GM21528 (cell line): Measurements from ENCODE around the gene SLC1A7.

Experiments used
- ATAC-seq: cut with Tn5 transposase; IDR thresholded peaks from one replicate; pipeline ENCODE4 v1.9.1; 2021; ENCODE audit warnings: mild to moderate bottlenecking, moderate library complexity; ENCODE audit not compliant: unreplicated experiment, low FRiP score

The SLC1A7 gene

GRCh38 chr1:53162621-53163020 lies 20.2 kb upstream of the SLC1A7 start:
- ATAC-seq: no peak

- ATAC-seq: no peak
Observed at GRCh38 chr1:53160924-53161378, 18.5 kb upstream of the SLC1A7 start.

- ATAC-seq: no peak
Observed at GRCh38 chr1:53158900-53159299, 16.5 kb upstream of the SLC1A7 start.

GRCh38 chr1:53156783-53157182 lies 14.3 kb upstream of the SLC1A7 start:
- no peak for ATAC-seq

DNA sequence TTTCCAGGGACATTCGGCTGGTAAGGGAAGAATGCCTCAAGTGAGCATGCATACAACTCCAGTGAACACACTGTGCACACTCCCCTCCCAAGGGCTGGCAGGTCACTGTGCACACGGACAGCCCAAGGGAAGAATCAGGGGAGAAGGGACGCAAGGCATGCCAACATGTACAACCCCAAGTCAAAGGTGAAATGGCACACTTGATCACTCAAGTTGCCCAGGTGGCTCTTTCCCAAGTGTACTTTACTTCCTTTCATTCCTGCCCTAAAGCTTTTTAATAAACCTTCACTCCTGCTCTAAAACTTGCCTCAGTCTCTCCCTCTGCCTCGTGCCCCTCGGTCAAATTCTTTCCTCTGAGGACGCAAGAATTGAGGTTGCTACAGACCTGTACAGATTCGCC lies 13.5 kb upstream of the SLC1A7 start:
- ATAC-seq: no peak

DNA sequence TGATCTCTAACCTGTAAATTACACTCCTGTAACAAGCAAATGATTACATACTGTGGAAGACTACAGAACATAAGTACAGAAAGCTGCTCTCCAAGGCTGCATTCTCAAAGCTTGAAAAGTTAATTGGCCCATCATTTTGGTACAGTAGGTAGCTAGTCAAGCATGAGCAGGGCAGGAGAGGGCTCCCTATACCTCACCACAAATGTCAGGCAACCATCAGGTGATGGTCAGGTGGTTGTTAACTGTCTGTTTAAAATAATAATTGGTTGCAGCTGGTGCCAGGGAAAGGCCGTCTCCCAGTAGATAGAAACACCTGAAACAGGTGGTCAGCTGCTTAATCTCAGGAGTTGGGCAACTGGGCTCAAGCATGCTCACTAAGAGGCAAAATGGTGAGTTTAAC lies 13.1 kb upstream of the SLC1A7 start:
- no peak for ATAC-seq

GRCh38 chr1:53154859-53155438 lies 12.5 kb upstream of the SLC1A7 start:
- no peak for ATAC-seq

- no peak for ATAC-seq
Observed at GRCh38 chr1:53153752-53154151, 11.3 kb upstream of the SLC1A7 start.

DNA sequence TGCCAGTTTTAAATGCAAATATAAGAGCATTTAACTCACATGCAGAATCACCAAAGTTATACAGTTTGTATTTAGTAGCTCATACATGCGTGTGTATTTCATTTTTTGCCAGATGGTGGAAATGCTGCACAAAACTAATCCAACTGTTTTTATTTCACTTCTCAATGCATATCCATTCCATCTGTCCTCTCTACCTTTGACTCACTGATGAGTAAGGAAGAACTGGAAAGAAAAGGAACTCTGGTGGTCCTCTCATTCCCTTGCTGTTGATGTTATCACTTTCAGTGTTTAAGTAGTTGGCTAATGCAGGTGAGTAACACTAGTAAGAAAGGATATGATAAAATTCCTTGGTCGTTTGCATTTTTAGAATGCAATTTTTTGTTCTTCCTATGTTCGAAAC lies 5.7 kb upstream of the SLC1A7 start:
- ATAC-seq: no peak

- ATAC-seq: no peak
Observed at GRCh38 chr1:53147174-53147573, 4.7 kb upstream of the SLC1A7 start.

DNA sequence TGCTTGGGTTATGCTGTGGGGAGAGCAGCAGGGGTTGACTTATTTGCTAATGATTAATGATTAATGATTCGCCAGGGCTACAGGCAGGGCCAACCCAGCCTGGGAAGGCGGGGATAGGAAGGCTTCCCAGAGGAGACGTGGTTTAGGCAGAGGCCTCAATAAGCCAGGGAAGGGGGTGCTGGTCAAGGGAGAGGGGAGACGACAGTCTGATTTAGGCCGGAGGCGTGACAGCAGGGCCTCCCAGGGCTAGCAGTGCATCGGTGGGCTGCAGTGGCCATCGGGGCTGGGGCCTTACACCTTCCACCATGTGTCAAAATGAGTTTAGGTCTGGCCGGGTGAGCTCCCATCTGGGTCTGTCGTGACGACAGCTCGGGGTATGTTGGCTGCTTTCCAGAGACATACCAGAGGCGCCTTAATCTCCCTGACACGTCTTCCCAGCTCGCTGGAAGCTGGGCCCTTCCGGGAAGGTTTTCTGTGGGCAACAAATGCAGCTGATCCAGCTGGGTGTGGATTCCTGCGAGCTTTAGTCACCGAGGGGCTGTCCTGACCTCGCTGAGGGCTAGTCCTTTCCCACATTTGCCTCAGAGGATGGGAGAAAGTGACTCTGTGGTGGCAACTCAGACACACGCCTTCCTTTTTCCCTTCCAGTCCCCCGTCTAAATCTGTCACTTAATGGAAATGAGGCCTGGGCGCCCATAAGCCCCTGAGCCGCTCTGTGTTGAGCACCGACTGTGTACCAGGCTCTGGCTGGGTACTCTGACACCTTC lies 3.7 kb upstream of the SLC1A7 start:
- ATAC-seq: no peak

DNA sequence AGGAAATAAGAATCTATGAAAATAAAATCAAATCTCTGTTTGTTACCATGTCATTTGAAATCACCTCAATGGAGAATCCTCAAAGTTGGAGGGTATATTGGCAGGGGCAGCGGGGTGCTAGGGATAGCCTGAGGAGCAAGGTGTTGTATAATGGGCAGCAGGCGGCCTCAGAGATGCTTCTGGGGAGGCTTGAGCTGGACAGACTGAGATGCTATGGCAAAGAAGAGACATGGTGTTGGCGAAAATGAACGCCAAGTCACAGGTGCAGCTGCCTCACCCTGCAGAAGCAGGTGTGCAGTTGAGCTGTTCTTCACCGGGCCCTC lies 3.1 kb upstream of the SLC1A7 start:
- no peak for ATAC-seq

DNA sequence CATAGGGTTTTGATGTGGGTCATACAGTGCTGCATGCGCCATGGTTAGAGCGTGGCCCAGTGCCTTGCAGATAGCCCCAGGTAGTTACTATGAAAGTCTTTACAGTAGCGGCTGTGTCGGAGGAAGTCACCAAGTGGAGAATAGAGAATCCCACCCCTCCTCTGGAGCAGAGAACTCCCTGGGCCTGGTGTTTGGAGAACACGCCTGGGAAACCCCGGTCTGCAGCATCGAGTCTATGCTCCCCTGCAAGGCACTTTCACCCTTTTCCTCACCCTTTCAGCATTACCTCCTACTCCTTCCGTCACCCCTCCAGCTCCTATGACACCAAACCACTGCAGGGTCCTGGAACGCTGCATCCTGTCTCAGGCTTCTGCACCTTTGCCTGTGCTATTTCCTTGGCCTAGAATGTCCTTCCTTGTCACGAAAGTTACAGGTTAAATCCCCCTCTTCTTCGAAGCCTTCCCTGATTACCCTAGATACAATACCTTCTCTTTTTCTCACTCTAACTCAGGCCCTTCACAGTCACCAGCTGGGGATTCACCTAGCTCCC lies 2.7 kb upstream of the SLC1A7 start:
- no peak for ATAC-seq

DNA sequence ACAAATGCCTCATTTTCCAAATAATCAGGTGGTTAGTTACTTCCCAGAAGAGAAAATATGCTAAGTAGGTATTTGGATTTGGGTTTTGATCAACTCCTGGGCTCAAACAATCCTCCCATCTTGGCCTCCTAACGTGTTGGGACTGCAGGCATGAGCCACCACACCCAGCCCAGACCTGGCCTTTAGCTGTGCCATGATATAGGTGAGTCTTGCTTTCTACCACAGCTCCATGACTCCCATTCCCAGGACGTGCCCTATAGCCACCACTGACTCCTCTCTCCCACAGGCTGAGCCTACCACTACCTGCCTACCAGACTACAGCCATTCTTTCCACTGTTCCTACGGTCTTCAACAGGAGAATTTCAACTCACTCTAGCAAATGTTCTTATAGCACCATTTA lies 1.8 kb upstream of the SLC1A7 start:
- no peak for ATAC-seq

- no peak for ATAC-seq
Observed at GRCh38 chr1:53143527-53143926, 1.1 kb upstream of the SLC1A7 start.

DNA sequence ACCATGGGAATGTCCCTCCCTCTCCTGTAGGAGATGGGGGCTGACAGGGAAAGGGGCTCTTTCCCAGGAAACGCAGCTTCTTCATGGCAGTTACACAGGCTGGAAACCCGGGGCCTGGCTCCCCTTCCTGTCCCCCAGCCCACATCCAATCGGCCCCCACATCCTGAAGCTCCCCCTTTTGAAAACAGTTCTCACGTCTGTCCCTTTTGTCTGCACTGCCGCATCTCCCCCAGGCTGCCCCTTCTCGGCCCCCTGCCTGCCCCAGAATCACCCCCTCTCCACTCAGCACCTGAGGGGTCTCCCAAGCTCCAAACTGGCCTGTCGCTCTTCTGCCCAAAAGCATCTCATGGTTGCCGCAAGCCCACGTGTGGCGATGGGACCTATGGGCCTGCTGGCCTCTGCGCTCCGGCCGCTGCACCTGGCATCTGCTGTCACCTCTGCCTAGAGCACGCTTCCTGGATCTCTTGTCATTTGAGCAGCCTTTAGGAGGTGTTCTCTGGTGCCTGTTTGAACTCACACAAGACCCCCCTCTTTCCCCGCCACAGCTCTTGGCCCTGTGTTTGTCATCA lies 867 bp downstream of the SLC1A7 start:
- no peak for ATAC-seq

DNA sequence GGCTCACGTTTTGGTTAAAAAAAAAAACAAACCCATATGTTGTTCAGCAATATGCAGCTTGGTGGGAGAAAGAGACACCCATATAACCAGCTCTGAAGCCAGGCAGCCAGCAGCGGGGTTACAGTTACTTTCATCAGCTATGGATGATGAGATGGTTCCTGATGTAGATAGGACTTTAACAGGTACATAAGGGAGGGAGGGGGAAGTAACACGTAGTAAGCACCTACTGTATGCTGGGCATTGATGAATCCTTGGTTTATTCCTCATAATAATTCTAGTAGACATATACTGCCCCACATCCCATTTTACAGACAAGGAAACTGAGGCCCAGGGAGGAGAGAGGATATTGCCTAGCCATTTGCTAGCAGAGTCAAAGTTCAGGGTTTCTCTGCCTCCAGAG lies 2.0 kb downstream of the SLC1A7 start:
- ATAC-seq: no peak

GRCh38 chr1:53139951-53140361 lies 2.5 kb downstream of the SLC1A7 start:
- no peak for ATAC-seq

DNA sequence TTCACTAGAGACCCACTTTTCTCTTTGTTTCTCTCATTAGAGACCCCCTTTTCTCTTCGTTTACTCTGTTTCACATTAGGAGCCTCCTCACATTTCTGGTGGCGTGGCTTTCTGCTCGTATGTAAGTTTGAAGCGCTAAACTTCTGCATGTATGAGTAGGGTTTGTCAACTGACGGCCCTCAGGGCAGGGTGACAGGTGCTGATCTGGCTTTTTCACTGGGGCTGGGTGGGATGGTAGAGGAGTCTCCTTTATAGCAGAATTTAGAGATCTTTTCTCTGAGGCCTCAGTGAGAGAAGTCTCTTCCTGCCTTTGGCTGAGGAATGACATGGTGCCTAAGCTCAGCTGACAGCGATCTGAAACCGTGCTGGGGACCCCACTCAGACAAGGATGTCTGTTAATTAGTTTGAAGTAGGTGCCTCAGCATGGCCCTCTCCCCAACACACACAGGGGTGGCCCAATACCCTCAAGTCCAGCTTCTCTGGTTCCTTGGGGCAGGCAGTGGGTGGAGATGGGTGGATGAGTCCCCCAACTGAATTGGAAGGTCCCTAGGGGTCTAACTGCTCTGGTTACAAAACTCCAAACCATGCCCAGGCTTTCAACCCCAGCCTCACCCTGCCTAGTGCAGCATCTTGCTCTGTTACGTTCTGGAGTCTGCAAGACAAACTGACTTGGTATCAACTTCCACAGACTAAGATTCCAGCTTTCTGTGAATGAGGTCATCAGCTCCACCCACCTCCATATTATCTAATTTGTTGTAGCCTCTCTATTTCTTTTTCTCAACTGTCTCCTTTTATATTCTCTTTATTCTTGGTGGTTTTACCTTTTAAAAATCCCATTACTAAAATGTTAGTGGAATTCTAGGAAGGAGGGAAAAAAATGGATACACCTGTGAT lies 3.2 kb downstream of the SLC1A7 start:
- ATAC-seq: no peak

- no peak for ATAC-seq
Observed at GRCh38 chr1:53137729-53138128, 4.7 kb downstream of the SLC1A7 start.

GRCh38 chr1:53135735-53136114 lies 6.7 kb downstream of the SLC1A7 start:
- no peak for ATAC-seq
